Trophoblast cell (in vitro differentiated cells and primary cell): ENCODE measurements around the gene TMEM132E.

Experiments used
- DNase-seq, 2 donors: peaks; one replicate each; pipeline ENCODE4 v3.0.0-alpha.2; 2016
- H2AFZ ChIP-seq: 2 replicates; pipeline ENCODE4 v1.6.1; 2013; ENCODE audit warnings: low read length, moderate library complexity, mild to moderate bottlenecking; ENCODE audit not compliant: insufficient read depth, poor library complexity
- H2AK5ac ChIP-seq: 2 replicates; pipeline ENCODE4 v1.6.1; 2013; ENCODE audit warnings: mild to moderate bottlenecking, low read length
- H2BK120ac ChIP-seq: 2 replicates; pipeline ENCODE4 v1.6.1; 2013; ENCODE audit warnings: low read length, mild to moderate bottlenecking, moderate library complexity; ENCODE audit not compliant: insufficient read depth, poor library complexity
- H2BK12ac ChIP-seq: 2 replicates; pipeline ENCODE4 v1.6.1; 2013; ENCODE audit warnings: mild to moderate bottlenecking, low read length, moderate library complexity
- H2BK5ac ChIP-seq: 2 replicates; pipeline ENCODE4 v1.6.1; 2013; ENCODE audit warnings: low read length, low read depth, moderate library complexity, mild to moderate bottlenecking; ENCODE audit not compliant: poor library complexity
- H3K14ac ChIP-seq: 2 replicates; pipeline ENCODE4 v1.6.1; 2013; ENCODE audit warnings: mild to moderate bottlenecking, low read length
- H3K18ac ChIP-seq: 2 replicates; pipeline ENCODE4 v1.6.1; 2013; ENCODE audit warnings: mild to moderate bottlenecking, low read length
- H3K23ac ChIP-seq: 2 replicates; pipeline ENCODE4 v1.6.1; 2013; ENCODE audit warnings: low read length
- H3K27ac ChIP-seq: 2 replicates; pipeline ENCODE4 v1.5.1; 2013; ENCODE audit warnings: low read depth, mild to moderate bottlenecking, inconsistent platforms, low read length, moderate library complexity
- H3K27me3 ChIP-seq: 2 replicates; pipeline ENCODE4 v1.6.1; 2013; ENCODE audit warnings: inconsistent platforms, mild to moderate bottlenecking, low read length, moderate library complexity; ENCODE audit not compliant: insufficient read depth
- H3K36me3 ChIP-seq, 2 experiments: 1 replicate in 1 of 2; 2 replicates in 1 of 2; pipeline ENCODE4 v1.6.1; 2013; ENCODE audit warnings: low read length in 2 of 2, mild to moderate bottlenecking in 2 of 2, moderate library complexity in 1 of 2; ENCODE audit not compliant: insufficient read depth in 2 of 2, control insufficient read depth in 1 of 2
- H3K4ac ChIP-seq: 2 replicates; pipeline ENCODE4 v1.6.1; 2013; ENCODE audit warnings: low read depth, mild to moderate bottlenecking, low read length, moderate library complexity
- H3K4me1 ChIP-seq, 2 experiments: 1 replicate in 1 of 2; 2 replicates in 1 of 2; pipeline ENCODE4 v1.6.1; 2013; ENCODE audit warnings: low read length in 2 of 2, mild to moderate bottlenecking in 2 of 2, moderate library complexity in 1 of 2; ENCODE audit not compliant: insufficient read depth in 2 of 2, control insufficient read depth in 1 of 2
- H3K4me2 ChIP-seq: 2 replicates; pipeline ENCODE4 v1.6.1; 2013; ENCODE audit warnings: inconsistent platforms, mild to moderate bottlenecking, low read length, moderate library complexity
- H3K4me3 ChIP-seq: 2 replicates; pipeline ENCODE4 v1.5.1; 2013; ENCODE audit warnings: mild to moderate bottlenecking, low read depth, low read length, inconsistent platforms
- H3K79me1 ChIP-seq: one replicate; pipeline ENCODE4 v1.6.1; 2013; ENCODE audit warnings: low read length
- H3K79me2 ChIP-seq: 2 replicates; pipeline ENCODE4 v1.6.1; 2013; ENCODE audit warnings: low read length, mild to moderate bottlenecking; ENCODE audit not compliant: control insufficient read depth, insufficient read depth, poor library complexity
- H3K9ac ChIP-seq: 2 replicates; pipeline ENCODE4 v1.6.1; 2013; ENCODE audit warnings: mild to moderate bottlenecking, low read length
- H3K9me3 ChIP-seq: 2 replicates; pipeline ENCODE4 v1.6.1; 2013; ENCODE audit warnings: low read depth, mild to moderate bottlenecking, control low read depth, inconsistent platforms, low read length; ENCODE audit not compliant: insufficient read depth
- H4K12ac ChIP-seq: 2 replicates; pipeline ENCODE4 v1.6.1; 2013; ENCODE audit warnings: low read depth, mild to moderate bottlenecking, low read length, moderate library complexity
- H4K8ac ChIP-seq: 2 replicates; pipeline ENCODE4 v1.6.1; 2013; ENCODE audit warnings: low read depth, mild to moderate bottlenecking, low read length, moderate library complexity
- H4K91ac ChIP-seq: one replicate; pipeline ENCODE4 v1.6.1; 2013; ENCODE audit warnings: low read depth, mild to moderate bottlenecking, low read length, moderate library complexity
- WGBS: extraction: QIAGEN DNeasy Blood & Tissue Kit; methylation state at CpG from one replicate; pipeline ENCODE4 v1.1.7; 2013; ENCODE audit warnings: missing lambda C conversion rate; ENCODE audit not compliant: insufficient read length, insufficient coverage; ENCODE audit errors: extremely low coverage; 5-methylcytosine and 5-hydroxymethylcytosine counted together

Gene TMEM132E

DNA sequence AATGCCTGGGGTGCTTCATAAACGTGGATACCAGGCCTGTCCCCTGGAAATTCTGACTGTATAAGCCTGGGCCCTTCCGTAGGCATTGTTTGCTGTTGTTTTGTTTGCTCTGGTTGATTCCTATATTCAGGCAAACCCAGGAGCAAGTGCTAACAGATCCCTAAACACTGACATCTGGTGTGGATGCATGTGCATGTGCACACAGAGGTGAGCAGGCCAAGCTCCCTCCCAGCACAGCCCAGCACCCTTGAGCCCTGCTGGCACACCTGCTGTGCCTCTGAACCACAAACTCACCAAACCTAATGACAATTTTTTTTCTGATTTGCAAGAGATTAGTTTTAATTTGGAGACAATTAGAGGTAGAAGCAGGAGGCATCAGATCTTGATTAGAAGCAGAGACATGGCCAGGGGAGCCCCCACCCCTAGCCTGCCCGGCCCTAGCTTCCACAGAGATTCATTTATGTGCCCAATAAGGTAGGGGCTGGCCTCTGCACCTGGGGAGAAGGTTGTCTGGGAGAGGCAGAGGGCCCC, 40.4 kb downstream of the TMEM132E start:
- H3K79me2 ChIP-seq = no peaks in the 10 kb centered on the region
- peak overlapping the region; percentile 12 for H2BK12ac ChIP-seq
- H3K4me1 ChIP-seq = peaks cover 17 to 22% of the 10 kb centered on the region in 2 experiments
- H3K14ac ChIP-seq = no peak overlapping the region
- H2AFZ ChIP-seq = no peak overlapping the region
- no peaks in the 10 kb centered on the region for H3K27me3 ChIP-seq
- DNase-seq = no peak
- H3K4me2 ChIP-seq = no peak overlapping the region
- no peak overlapping the region for H3K4me3 ChIP-seq
- H2BK5ac ChIP-seq = no peak overlapping the region
- H3K9me3 ChIP-seq = no peaks in the 10 kb centered on the region
- H2BK120ac ChIP-seq = no peak overlapping the region
- WGBS = no CpG with 5 or more reads among the region's 3 CpGs
- H4K12ac ChIP-seq = no peak overlapping the region
- H3K23ac ChIP-seq = no peak overlapping the region
- H2AK5ac ChIP-seq = no peak overlapping the region
- peak overlapping the region; percentile 65 for H4K91ac ChIP-seq
- H4K8ac ChIP-seq = no peak overlapping the region
- H3K36me3 ChIP-seq = no peaks in the 10 kb centered on the region
- H3K79me1 ChIP-seq = peaks cover 2% of the 10 kb centered on the region
- no peak overlapping the region for H3K27ac ChIP-seq
- no peak overlapping the region for H3K9ac ChIP-seq
- H3K4ac ChIP-seq = no peak overlapping the region
- no peak overlapping the region for H3K18ac ChIP-seq

- no peaks in the 10 kb centered on the region for H3K27me3 ChIP-seq
- no peak overlapping the region for H3K4ac ChIP-seq
- no peak overlapping the region for H3K4me3 ChIP-seq
- H4K12ac ChIP-seq = no peak overlapping the region
- WGBS = no CpG with 5 or more reads among the region's 5 CpGs
- H3K27ac ChIP-seq = peak overlapping the region; percentile 10
- DNase-seq = peak; percentile 90 to 94
- no peaks in the 10 kb centered on the region for H3K9me3 ChIP-seq
- no peak overlapping the region for H2AFZ ChIP-seq
- H2BK5ac ChIP-seq = no peak overlapping the region
- no peak overlapping the region for H3K9ac ChIP-seq
- H3K36me3 ChIP-seq = no peaks in the 10 kb centered on the region
- no peak overlapping the region for H3K4me2 ChIP-seq
- no peaks in the 10 kb centered on the region for H3K79me2 ChIP-seq
- H3K79me1 ChIP-seq = peaks cover 2% of the 10 kb centered on the region
- no peak overlapping the region for H4K8ac ChIP-seq
- H2AK5ac ChIP-seq = no peak overlapping the region
- H3K14ac ChIP-seq = peak overlapping the region; percentile 11
- H3K23ac ChIP-seq = no peak overlapping the region
- peaks cover 19 to 24% of the 10 kb centered on the region in 2 experiments for H3K4me1 ChIP-seq
- no peak overlapping the region for H3K18ac ChIP-seq
- peak overlapping the region; percentile 65 for H4K91ac ChIP-seq
- no peak overlapping the region for H2BK120ac ChIP-seq
- H2BK12ac ChIP-seq = no peak overlapping the region
Measured at GRCh38 chr17:34620458-34620857, 41.1 kb downstream of the TMEM132E start.

DNA sequence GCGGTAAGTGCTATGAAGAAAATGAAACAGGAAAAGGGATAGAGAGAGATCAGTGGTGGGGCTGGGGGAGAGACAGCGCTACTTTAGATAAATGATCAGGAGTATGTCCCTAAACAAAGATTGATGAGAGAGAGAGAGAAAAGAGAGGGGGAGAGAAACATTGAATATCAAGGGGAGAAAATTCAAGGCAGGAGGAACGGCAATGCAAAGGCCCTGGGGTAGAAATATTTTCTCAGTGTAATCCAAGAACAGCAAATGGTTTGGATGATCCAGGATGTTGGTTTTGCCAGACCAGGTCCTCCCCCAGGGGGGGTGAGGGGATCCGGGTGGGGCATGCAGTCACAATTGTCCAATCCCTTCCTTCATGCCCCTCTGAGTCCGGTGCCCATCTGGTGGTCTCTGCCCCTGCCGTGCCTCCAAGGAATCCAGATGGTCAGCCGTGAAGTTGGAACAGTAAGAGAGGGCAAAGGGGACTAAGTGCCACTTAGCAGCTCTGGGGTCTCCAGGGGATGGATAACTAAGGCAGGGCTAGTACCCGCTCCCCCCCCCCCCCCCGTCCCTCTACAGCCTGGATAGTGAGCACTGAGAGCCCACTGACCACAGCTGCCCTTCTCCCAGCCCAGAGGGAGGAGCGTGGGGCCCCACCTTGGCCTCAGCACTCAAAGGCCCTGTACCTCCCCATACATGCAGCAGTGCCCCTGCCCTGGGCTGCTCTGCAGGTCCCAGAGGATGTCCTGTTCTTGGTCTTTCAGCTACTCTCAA, 43.7 kb downstream of the TMEM132E start:
- H3K27ac ChIP-seq = no peak overlapping the region
- H4K12ac ChIP-seq = no peak overlapping the region
- H2BK5ac ChIP-seq = no peak overlapping the region
- H2BK12ac ChIP-seq = no peak overlapping the region
- no peak overlapping the region for H4K91ac ChIP-seq
- H3K9ac ChIP-seq = no peak overlapping the region
- H2BK120ac ChIP-seq = no peak overlapping the region
- H3K27me3 ChIP-seq = no peaks in the 10 kb centered on the region
- no peaks in the 10 kb centered on the region for H3K36me3 ChIP-seq
- H3K4me1 ChIP-seq = peaks cover 19 to 24% of the 10 kb centered on the region in 2 experiments
- no peak overlapping the region for H3K18ac ChIP-seq
- H3K9me3 ChIP-seq = no peaks in the 10 kb centered on the region
- no peak overlapping the region for H3K14ac ChIP-seq
- H2AFZ ChIP-seq = no peak overlapping the region
- no peaks in the 10 kb centered on the region for H3K79me2 ChIP-seq
- WGBS = no CpG with 5 or more reads among the region's 10 CpGs
- no peak overlapping the region for H3K4me2 ChIP-seq
- peaks cover 2% of the 10 kb centered on the region for H3K79me1 ChIP-seq
- no peak overlapping the region for H3K4ac ChIP-seq
- H2AK5ac ChIP-seq = no peak overlapping the region
- no peak overlapping the region for H3K23ac ChIP-seq
- no peak for DNase-seq
- H3K4me3 ChIP-seq = no peak overlapping the region
- H4K8ac ChIP-seq = no peak overlapping the region

GRCh38 chr17:34623856-34624766, 44.7 kb downstream of the TMEM132E start:
- no CpG with 5 or more reads among the region's 12 CpGs for WGBS
- Histone ChIP-seq H2AK5ac (no peak overlapping the region), H4K8ac (no peak overlapping the region), H3K9ac (no peak overlapping the region), H3K4me1 (peaks cover 19 to 24% of the 10 kb centered on the region in 2 experiments), H2AFZ (no peak overlapping the region), H3K18ac (no peak overlapping the region), H3K4me3 (no peak overlapping the region), H3K27me3 (no peaks in the 10 kb centered on the region), H4K91ac (no peak overlapping the region), H2BK12ac (no peak overlapping the region), H4K12ac (no peak overlapping the region), H3K79me2 (no peaks in the 10 kb centered on the region), H3K9me3 (no peaks in the 10 kb centered on the region), H3K79me1 (peaks cover 2% of the 10 kb centered on the region), H3K27ac (no peak overlapping the region), H3K36me3 (no peaks in the 10 kb centered on the region), H2BK5ac (no peak overlapping the region), H3K4ac (no peak overlapping the region), H2BK120ac (no peak overlapping the region), H3K4me2 (no peak overlapping the region), H3K14ac (no peak overlapping the region), H3K23ac (no peak overlapping the region)
- DNase-seq = peak; percentile 84 to 85
